Epithelial cell of esophagus (primary cell): ENCODE measurements around the gene IGSF8.

Experiments
- DNase-seq: peaks from one replicate; pipeline ENCODE4 v3.0.0; 2010; ENCODE audit warnings: low read depth
- H3K4me3 ChIP-seq: 2 replicates; pipeline ENCODE4 v1.5.1; 2011; ENCODE audit warnings: mild to moderate bottlenecking, low read length, control low read depth
- TF ChIP-seq, protein P1 (sequence below): IDR thresholded peaks from 2 replicates; pipeline ENCODE4 v1.5.1; 2011; ENCODE audit warnings: low read depth, mild to moderate bottlenecking, low read length, control low read depth, inconsistent platforms; ENCODE audit not compliant: insufficient read depth; ENCODE audit errors: missing control alignments

Gene IGSF8

DNA sequence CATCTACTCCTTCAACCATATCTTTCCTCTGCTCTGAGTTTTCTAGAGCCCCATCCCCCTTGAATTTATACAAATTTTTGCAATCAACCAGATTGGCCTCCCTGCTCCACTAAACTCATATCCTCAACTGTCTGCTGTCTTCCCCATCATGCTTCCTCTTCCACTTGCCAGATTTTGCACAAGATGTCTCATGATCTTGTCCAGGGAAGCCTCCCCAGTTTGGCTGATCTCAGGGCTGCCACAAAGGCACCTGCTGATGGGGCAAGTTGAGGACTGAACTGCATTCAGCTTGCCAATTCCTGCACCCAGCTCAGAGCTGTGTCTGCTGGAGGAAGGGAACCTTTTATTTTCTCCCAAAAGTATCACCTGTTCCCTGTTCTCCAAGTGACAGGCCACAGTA is 20.9 kb downstream of the IGSF8 start:
- TF ChIP-seq, protein P1, sequence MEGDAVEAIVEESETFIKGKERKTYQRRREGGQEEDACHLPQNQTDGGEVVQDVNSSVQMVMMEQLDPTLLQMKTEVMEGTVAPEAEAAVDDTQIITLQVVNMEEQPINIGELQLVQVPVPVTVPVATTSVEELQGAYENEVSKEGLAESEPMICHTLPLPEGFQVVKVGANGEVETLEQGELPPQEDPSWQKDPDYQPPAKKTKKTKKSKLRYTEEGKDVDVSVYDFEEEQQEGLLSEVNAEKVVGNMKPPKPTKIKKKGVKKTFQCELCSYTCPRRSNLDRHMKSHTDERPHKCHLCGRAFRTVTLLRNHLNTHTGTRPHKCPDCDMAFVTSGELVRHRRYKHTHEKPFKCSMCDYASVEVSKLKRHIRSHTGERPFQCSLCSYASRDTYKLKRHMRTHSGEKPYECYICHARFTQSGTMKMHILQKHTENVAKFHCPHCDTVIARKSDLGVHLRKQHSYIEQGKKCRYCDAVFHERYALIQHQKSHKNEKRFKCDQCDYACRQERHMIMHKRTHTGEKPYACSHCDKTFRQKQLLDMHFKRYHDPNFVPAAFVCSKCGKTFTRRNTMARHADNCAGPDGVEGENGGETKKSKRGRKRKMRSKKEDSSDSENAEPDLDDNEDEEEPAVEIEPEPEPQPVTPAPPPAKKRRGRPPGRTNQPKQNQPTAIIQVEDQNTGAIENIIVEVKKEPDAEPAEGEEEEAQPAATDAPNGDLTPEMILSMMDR = no peak
- no peak overlapping the region for H3K4me3 ChIP-seq
- no peak for DNase-seq

GRCh38 chr1:160076295-160076694 is 22.1 kb downstream of the IGSF8 start:
- TF ChIP-seq, protein P1 = no peak
- no peak for DNase-seq
- no peak overlapping the region for H3K4me3 ChIP-seq

DNA sequence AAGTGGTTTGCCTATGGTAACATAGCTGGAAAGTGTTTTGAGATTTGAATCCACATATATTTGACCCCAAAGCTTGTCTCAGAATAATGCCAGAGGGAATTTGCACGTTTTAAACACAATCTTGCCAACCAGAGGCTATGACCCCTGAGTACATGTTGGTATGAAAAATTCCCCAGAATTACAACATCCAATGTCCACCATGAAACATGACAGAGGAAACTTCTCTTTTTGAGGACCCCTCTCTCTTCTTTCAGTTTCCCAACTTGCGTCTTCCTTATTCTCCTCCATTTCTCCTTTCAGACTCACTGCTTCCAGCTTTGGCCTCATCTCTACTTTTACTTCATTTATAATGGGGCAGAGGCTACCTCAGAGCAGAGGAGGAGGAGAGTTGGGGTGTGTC is 22.6 kb downstream of the IGSF8 start:
- DNase-seq = no peak
- no peak overlapping the region for H3K4me3 ChIP-seq
- TF ChIP-seq, protein P1 = no peak

DNA sequence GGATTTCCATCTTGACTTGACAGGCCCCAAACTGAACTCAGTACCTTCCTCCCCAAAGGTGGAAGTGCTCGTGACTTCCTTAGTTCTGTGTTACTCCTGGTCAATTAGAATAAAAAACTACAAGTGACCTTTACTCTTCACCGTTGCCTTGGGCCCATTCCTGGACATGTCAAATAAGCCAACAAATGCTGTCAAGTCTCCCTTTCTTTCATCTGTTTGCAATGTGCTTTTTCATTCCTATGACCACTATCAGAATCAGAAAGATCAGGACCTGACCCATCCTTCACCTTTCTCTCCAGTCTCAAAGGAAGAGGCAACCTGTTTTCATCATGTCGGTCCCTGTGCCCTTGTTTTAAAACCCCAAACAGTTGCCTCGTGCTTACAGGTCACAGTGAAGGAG is 23.6 kb downstream of the IGSF8 start:
- no peak overlapping the region for H3K4me3 ChIP-seq
- TF ChIP-seq, protein P1 = no peak
- DNase-seq = no peak

GRCh38 chr1:160071289-160071688 is 27.1 kb downstream of the IGSF8 start:
- DNase-seq = no peak
- TF ChIP-seq, protein P1 = no peak
- no peak overlapping the region for H3K4me3 ChIP-seq

GRCh38 chr1:160070243-160071163 is 27.9 kb downstream of the IGSF8 start:
- peak overlapping the region; percentile 27 for H3K4me3 ChIP-seq
- peak; percentile 50 for DNase-seq
- TF ChIP-seq, protein P1 = no peak
